MM.1S (cell line): ENCODE data around the gene MTARC2.

ENCODE experiments used
- DNase-seq: peaks from one replicate; pipeline ENCODE4 v3.0.0-alpha.2; 2015
- H2AFZ ChIP-seq: fragments of 300-600 bp; sonication (generic); 2 replicates; pipeline ENCODE4 v1.6.0; 2016; ENCODE audit warnings: antibody characterized with exemption, low read length
- H3F3A ChIP-seq: fragments of 300-600 bp; sonication (generic); 2 replicates; pipeline ENCODE4 v1.6.1; 2016; ENCODE audit warnings: mild to moderate bottlenecking, antibody characterized with exemption, low read length, moderate library complexity, mixed read lengths; ENCODE audit not compliant: insufficient read depth
- H3K27ac ChIP-seq: fragments of 300-600 bp; sonication (generic); 2 replicates; pipeline ENCODE4 v1.5.1; 2016; ENCODE audit warnings: mild to moderate bottlenecking, low read length
- H3K27me3 ChIP-seq: fragments of 300-600 bp; sonication (generic); replicated peaks from 2 replicates; pipeline ENCODE4 v1.6.0; 2016; ENCODE audit warnings: low read length; ENCODE audit not compliant: insufficient read depth
- H3K36me3 ChIP-seq: fragments of 300-600 bp; sonication (generic); replicated peaks from 2 replicates; pipeline ENCODE4 v1.6.1; 2016; ENCODE audit warnings: mild to moderate bottlenecking, low read length, mixed read lengths; ENCODE audit not compliant: insufficient read depth
- H3K4me1 ChIP-seq: fragments of 300-600 bp; sonication (generic); 2 replicates; pipeline ENCODE4 v1.6.1; 2016; ENCODE audit warnings: low read length, mixed read lengths
- H3K4me2 ChIP-seq: fragments of 300-600 bp; sonication (generic); 2 replicates; pipeline ENCODE4 v1.6.0; 2016; ENCODE audit warnings: low read depth, low read length
- H3K4me3 ChIP-seq: fragments of 300-600 bp; sonication (generic); 2 replicates; pipeline ENCODE4 v1.5.1; 2016; ENCODE audit warnings: low read length, mixed read lengths
- H3K79me2 ChIP-seq: fragments of 300-600 bp; sonication (generic); 2 replicates; pipeline ENCODE4 v1.6.1; 2016; ENCODE audit warnings: mixed run types, low read length, mixed read lengths
- H3K9ac ChIP-seq: fragments of 300-600 bp; sonication (generic); 2 replicates; pipeline ENCODE4 v1.6.1; 2016; ENCODE audit warnings: low read length, mixed read lengths
- H3K9me2 ChIP-seq: fragments of 300-600 bp; sonication (generic); replicated peaks from 2 replicates; pipeline ENCODE4 v1.6.1; 2016; ENCODE audit warnings: mild to moderate bottlenecking, low read length, mixed read lengths; ENCODE audit not compliant: insufficient read depth
- H3K9me3 ChIP-seq: fragments of 300-600 bp; sonication (generic); replicated peaks from 2 replicates; pipeline ENCODE4 v1.6.1; 2016; ENCODE audit warnings: mild to moderate bottlenecking, low read length, mixed read lengths; ENCODE audit not compliant: insufficient read depth
- H4K20me1 ChIP-seq: fragments of 300-600 bp; sonication (generic); 2 replicates; pipeline ENCODE4 v1.6.1; 2016; ENCODE audit warnings: mild to moderate bottlenecking, low read length, moderate library complexity, mixed read lengths; ENCODE audit not compliant: insufficient read depth
- EZH2 ChIP-seq: fragments of 300-600 bp; sonication (generic); optimal IDR thresholded peaks from 2 replicates; pipeline ENCODE3; 2017; ENCODE audit warnings: low read depth, mild to moderate bottlenecking, antibody characterized with exemption, low read length, mixed read lengths
- EZH2phosphoT487 ChIP-seq: fragments of 300-600 bp; sonication (generic); IDR thresholded peaks from 2 replicates; pipeline ENCODE4 v1.6.1; 2018; ENCODE audit warnings: antibody characterized with exemption, low read length
- TF ChIP-seq, protein P1 (sequence below): fragments of 300-600 bp; sonication (generic); IDR thresholded peaks from 2 replicates; pipeline ENCODE4 v1.5.1; 2016; ENCODE audit warnings: antibody characterized with exemption, low read length, mixed read lengths

The MTARC2 gene

GRCh38 chr1:220817907-220818306, 69.8 kb downstream of the MTARC2 start:
- H3K27me3 ChIP-seq = no peaks in the 10 kb centered on the region
- TF ChIP-seq EZH2 (no peak), EZH2phosphoT487 (no peak)
- TF ChIP-seq, protein P1, sequence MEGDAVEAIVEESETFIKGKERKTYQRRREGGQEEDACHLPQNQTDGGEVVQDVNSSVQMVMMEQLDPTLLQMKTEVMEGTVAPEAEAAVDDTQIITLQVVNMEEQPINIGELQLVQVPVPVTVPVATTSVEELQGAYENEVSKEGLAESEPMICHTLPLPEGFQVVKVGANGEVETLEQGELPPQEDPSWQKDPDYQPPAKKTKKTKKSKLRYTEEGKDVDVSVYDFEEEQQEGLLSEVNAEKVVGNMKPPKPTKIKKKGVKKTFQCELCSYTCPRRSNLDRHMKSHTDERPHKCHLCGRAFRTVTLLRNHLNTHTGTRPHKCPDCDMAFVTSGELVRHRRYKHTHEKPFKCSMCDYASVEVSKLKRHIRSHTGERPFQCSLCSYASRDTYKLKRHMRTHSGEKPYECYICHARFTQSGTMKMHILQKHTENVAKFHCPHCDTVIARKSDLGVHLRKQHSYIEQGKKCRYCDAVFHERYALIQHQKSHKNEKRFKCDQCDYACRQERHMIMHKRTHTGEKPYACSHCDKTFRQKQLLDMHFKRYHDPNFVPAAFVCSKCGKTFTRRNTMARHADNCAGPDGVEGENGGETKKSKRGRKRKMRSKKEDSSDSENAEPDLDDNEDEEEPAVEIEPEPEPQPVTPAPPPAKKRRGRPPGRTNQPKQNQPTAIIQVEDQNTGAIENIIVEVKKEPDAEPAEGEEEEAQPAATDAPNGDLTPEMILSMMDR = no peak
- no peaks in the 10 kb centered on the region for H3K9me2 ChIP-seq
- H3K9me3 ChIP-seq = no peaks in the 10 kb centered on the region
- no peak overlapping the region for H3K27ac ChIP-seq
- no peak overlapping the region for H3K4me2 ChIP-seq
- H3F3A ChIP-seq = no peaks in the 10 kb centered on the region
- no peak overlapping the region for H2AFZ ChIP-seq
- no peaks in the 10 kb centered on the region for H3K4me1 ChIP-seq
- H4K20me1 ChIP-seq = no peaks in the 10 kb centered on the region
- no peaks in the 10 kb centered on the region for H3K36me3 ChIP-seq
- H3K9ac ChIP-seq = no peak overlapping the region
- DNase-seq = no peak
- no peak overlapping the region for H3K4me3 ChIP-seq
- no peaks in the 10 kb centered on the region for H3K79me2 ChIP-seq

GRCh38 chr1:220818421-220819173, 70.5 kb downstream of the MTARC2 start:
- Histone ChIP-seq H3F3A (no peaks in the 10 kb centered on the region), H3K9me3 (no peaks in the 10 kb centered on the region), H3K4me3 (no peak overlapping the region), H3K36me3 (no peaks in the 10 kb centered on the region), H2AFZ (no peak overlapping the region), H3K9me2 (no peaks in the 10 kb centered on the region), H4K20me1 (no peaks in the 10 kb centered on the region), H3K79me2 (no peaks in the 10 kb centered on the region), H3K4me2 (no peak overlapping the region), H3K4me1 (no peaks in the 10 kb centered on the region), H3K9ac (no peak overlapping the region), H3K27ac (no peak overlapping the region), H3K27me3 (no peaks in the 10 kb centered on the region)
- TF ChIP-seq EZH2 (no peak), EZH2phosphoT487 (no peak)
- TF ChIP-seq, protein P1 = no peak
- DNase-seq = no peak

- Histone ChIP-seq H3K4me2 (no peak overlapping the region), H3K9me2 (no peaks in the 10 kb centered on the region), H3K27ac (no peak overlapping the region), H3K9ac (no peak overlapping the region), H3K4me3 (no peak overlapping the region), H2AFZ (no peak overlapping the region), H3K27me3 (no peaks in the 10 kb centered on the region), H4K20me1 (no peaks in the 10 kb centered on the region), H3K36me3 (no peaks in the 10 kb centered on the region), H3F3A (no peaks in the 10 kb centered on the region), H3K79me2 (no peaks in the 10 kb centered on the region), H3K9me3 (no peaks in the 10 kb centered on the region), H3K4me1 (no peaks in the 10 kb centered on the region)
- DNase-seq = no peak
- no peak for TF ChIP-seq EZH2
Measured at GRCh38 chr1:220819467-220820026, 71.4 kb downstream of the MTARC2 start.
